HEK293T (cell line): ENCODE results near the gene TTLL11.
A peak's percentile ranks its signal among the peaks of the same experiment; 100 is the strongest.

Experiments
- CTCF ChIA-PET: fragments of 350-600 bp; formaldehyde crosslinking; extraction: SDS; loops from one replicate; lab custom pipeline; 2021; ENCODE audit warnings: antibody characterized with exemption, inconsistent platforms; lab: Yijun Ruan, JAX
- POLR2A ChIA-PET: fragments of 350-600 bp; formaldehyde crosslinking; extraction: SDS; loops from one replicate; lab custom pipeline; 2020; ENCODE audit warnings: antibody characterized with exemption, inconsistent platforms; lab: Yijun Ruan, JAX
- DNase-seq: peaks from one replicate; pipeline ENCODE4 v3.0.0; 2012; ENCODE audit warnings: mixed read lengths; ENCODE audit errors: extremely low spot score
- ARNT ChIP-seq: fragments of 450-650 bp; IDR thresholded peaks from 2 replicates; pipeline ENCODE4 v1.6.1; 2017; ENCODE audit warnings: mild to moderate bottlenecking
- BHLHE40 ChIP-seq: fragments of 450-650 bp; IDR thresholded peaks from 2 replicates; pipeline ENCODE4 v1.6.1; 2016; ENCODE audit warnings: mild to moderate bottlenecking, moderate library complexity, borderline replicate concordance
- CTBP1 ChIP-seq: fragments of 450-650 bp; IDR thresholded peaks from 2 replicates; pipeline ENCODE4 v1.6.1; 2016; ENCODE audit warnings: borderline replicate concordance
- ELF4 ChIP-seq: fragments of 450-650 bp; IDR thresholded peaks from 2 replicates; pipeline ENCODE4 v1.6.1; 2017; ENCODE audit warnings: antibody characterized with exemption
- FOXA1 ChIP-seq: fragments of 450-650 bp; IDR thresholded peaks from 2 replicates; pipeline ENCODE4 v1.6.1; 2016; ENCODE audit warnings: mild to moderate bottlenecking
- FOXK2 ChIP-seq: fragments of 450-650 bp; IDR thresholded peaks from 2 replicates; pipeline ENCODE4 v1.6.1; 2016; ENCODE audit warnings: mild to moderate bottlenecking
- FOXM1 ChIP-seq: fragments of 450-650 bp; IDR thresholded peaks from 2 replicates; pipeline ENCODE4 v1.6.1; 2017; ENCODE audit warnings: mild to moderate bottlenecking, borderline replicate concordance
- HDGF ChIP-seq: fragments of 450-650 bp; IDR thresholded peaks from 2 replicates; pipeline ENCODE4 v1.6.1; 2017; ENCODE audit warnings: antibody characterized with exemption, borderline replicate concordance
- L3MBTL2 ChIP-seq: fragments of 450-650 bp; conservative IDR thresholded peaks from 2 replicates; pipeline ENCODE4 v1.6.1; 2016; ENCODE audit warnings: mild to moderate bottlenecking
- LEF1 ChIP-seq: fragments of 450-650 bp; IDR thresholded peaks from 2 replicates; pipeline ENCODE4 v1.6.1; 2017; ENCODE audit warnings: mild to moderate bottlenecking, borderline replicate concordance
- NFRKB ChIP-seq: fragments of 450-650 bp; IDR thresholded peaks from 2 replicates; pipeline ENCODE4 v1.6.1; 2016; ENCODE audit warnings: mild to moderate bottlenecking, moderate library complexity
- SP1 ChIP-seq: fragments of 450-650 bp; IDR thresholded peaks from 2 replicates; pipeline ENCODE4 v1.6.1; 2017
- SUZ12 ChIP-seq: fragments of 450-650 bp; IDR thresholded peaks from 2 replicates; pipeline ENCODE4 v1.6.1; 2016; ENCODE audit warnings: mild to moderate bottlenecking
- TARDBP ChIP-seq: fragments of 450-650 bp; IDR thresholded peaks from 2 replicates; pipeline ENCODE4 v1.6.1; 2016
- ZNF384 ChIP-seq: fragments of 450-650 bp; IDR thresholded peaks from 2 replicates; pipeline ENCODE4 v1.6.1; 2016
- TF ChIP-seq, protein P1 (sequence below): fragments of 450-650 bp; IDR thresholded peaks from 2 replicates; pipeline ENCODE4 v1.6.1; 2016

TTLL11 gene

DNA sequence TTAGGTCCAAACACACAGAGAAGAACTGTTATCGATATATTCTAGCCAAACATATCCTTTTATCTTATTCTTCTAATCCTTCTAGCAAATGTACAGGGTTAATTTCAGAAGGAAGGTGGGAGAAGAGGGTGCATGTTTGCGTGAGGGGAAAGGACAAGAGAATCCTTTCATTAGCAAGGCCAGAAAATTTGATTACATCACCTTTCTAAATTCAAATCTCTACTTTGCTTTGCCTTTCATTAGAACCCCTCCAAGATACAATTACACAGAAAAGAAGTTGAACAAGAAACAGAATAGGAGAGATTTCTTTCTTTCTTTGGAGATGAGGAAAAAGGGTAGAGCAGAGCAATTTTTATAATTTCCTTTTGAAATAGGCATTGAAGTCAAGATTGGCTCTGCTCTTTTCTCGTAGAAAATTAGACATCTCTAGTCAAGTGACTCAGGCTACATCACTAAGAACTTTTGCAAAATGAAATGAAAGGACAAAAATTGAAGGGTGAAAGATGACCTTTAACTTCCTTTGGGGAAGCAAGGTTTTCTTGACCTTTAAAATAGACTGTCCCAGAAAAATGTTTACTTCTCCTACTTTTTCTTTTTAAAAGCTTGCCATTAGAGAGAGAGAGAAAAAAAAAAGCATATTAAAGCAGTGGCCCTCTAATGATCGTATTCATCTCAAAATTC lies 81.2 kb downstream of the TTLL11 start:
- ChIA-PET POLR2A (no interaction called here), CTCF (interaction anchor here (0.6 kb wide), 1 partner anchor 1388 kb away, joined by 3 read pairs; no protein-coding TSS in a partner anchor)
- TF ChIP-seq HDGF: no peak
- no peak for TF ChIP-seq SUZ12
- TF ChIP-seq SP1: no peak
- no peak for TF ChIP-seq FOXA1
- no peak for TF ChIP-seq TARDBP
- no peak for TF ChIP-seq LEF1
- TF ChIP-seq CTBP1: no peak
- DNase-seq: no peak

DNA sequence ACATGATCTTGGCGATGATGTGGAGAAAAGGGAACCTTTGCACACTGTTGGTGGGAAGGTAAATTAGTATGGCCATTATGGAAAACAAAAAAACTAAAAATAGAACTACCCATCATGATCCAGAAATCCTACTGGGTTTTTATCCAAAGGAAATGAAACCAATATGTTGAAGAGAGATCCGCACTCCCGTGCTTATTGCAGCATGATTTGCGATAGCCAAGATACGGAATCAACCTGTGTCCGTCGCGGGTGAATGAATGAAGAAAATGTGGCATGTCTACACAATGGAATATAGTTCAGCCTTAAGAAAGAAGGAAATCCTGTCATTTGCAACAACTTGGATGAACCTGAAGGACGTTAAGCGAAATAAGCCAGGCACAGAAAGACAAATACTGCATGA lies 84.5 kb downstream of the TTLL11 start:
- DNase-seq: no peak
- TF ChIP-seq FOXA1 (no peak), SUZ12 (no peak), LEF1 (no peak), TARDBP (no peak), L3MBTL2 (no peak), BHLHE40 (no peak), ZNF384 (no peak), ELF4 (no peak), HDGF (no peak), NFRKB (no peak), CTBP1 (no peak), FOXM1 (no peak), SP1 (no peak), FOXK2 (no peak), ARNT (no peak)
- TF ChIP-seq, protein P1, sequence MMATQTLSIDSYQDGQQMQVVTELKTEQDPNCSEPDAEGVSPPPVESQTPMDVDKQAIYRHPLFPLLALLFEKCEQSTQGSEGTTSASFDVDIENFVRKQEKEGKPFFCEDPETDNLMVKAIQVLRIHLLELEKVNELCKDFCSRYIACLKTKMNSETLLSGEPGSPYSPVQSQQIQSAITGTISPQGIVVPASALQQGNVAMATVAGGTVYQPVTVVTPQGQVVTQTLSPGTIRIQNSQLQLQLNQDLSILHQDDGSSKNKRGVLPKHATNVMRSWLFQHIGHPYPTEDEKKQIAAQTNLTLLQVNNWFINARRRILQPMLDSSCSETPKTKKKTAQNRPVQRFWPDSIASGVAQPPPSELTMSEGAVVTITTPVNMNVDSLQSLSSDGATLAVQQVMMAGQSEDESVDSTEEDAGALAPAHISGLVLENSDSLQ: no peak
- CTCF ChIA-PET: no interaction called here
- POLR2A ChIA-PET: no interaction called here

DNA sequence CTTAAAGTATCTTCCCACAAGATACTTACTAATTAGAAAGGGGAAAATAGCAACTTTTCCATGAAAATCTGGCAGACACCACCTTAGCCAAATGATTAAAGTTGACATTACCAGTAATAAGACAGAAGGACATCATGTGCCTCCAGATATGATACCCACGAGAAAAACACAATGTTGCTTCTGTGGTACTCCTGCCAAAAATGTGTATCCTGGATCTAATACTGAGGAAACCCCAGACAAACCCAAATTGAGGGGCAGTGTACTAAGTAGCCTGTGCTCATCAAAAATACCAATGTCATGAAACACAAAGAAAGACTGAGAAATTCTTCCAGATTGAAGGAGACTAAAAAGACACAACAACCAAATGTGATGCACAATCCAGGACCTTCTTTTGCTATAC lies 85.3 kb downstream of the TTLL11 start:
- POLR2A ChIA-PET: no interaction called here
- CTCF ChIA-PET: no interaction called here
- TF ChIP-seq, protein P1: no peak
- TF ChIP-seq ZNF384 (no peak), ARNT (no peak), CTBP1 (no peak), SP1 (no peak), FOXA1 (no peak), SUZ12 (no peak), BHLHE40 (no peak), NFRKB (no peak), FOXM1 (no peak), ELF4 (no peak), LEF1 (no peak)
- DNase-seq: no peak

DNA sequence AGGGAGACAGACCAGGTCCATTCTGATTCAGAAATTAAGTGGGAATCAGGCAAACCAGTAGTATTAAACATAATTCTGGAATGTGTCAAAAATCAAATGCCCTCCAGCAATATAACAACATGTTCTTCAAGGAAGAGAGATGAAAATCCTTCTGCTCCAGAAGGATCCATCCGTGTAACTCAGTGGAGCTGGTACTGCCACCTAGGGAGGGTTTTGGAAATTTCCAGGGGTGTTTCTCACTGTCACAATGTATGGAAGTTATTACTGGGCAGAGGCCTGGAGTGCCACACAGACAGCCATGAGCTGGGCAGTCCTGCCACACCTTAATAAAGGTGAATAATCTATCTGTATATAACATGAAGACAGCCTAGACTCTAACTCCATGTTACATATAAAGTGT lies 87.5 kb downstream of the TTLL11 start:
- CTCF ChIA-PET: interaction anchor here (1.5 kb wide), 1 partner anchor 318 kb away, joined by 4 read pairs; no protein-coding TSS in a partner anchor
- TF ChIP-seq ZNF384 (no peak), L3MBTL2 (no peak), CTBP1 (no peak), FOXA1 (no peak), TARDBP (no peak), FOXM1 (no peak), SUZ12 (no peak), SP1 (no peak), BHLHE40 (no peak), ARNT (no peak), LEF1 (no peak), ELF4 (no peak), HDGF (no peak), NFRKB (no peak), FOXK2 (no peak)
- TF ChIP-seq, protein P1: no peak
- peak; percentile 35 for DNase-seq
- POLR2A ChIA-PET: no interaction called here

DNA sequence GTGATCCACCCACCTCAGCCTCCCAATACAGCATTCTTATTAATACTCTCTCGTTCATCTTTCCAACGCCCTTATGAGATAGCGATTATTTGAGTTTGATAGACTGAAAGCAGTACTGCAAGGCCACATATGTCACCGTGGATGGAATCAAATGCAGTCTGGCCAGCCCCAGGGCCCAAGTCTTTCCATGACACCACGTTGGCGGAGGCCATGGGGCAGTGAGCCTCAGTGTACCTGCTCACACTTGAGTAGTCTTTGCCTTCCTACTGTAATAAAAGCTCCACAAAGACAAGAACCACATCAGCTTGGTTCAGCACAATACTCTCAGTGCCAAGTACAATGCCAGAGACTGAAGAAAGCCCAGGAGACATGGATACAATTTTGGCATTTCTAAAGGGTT lies 88.5 kb downstream of the TTLL11 start:
- ChIA-PET CTCF (no interaction called here), POLR2A (no interaction called here)
- no peak for DNase-seq
- TF ChIP-seq HDGF (no peak), L3MBTL2 (no peak), NFRKB (no peak), ELF4 (no peak), SUZ12 (no peak), ARNT (no peak), FOXA1 (no peak), ZNF384 (no peak), FOXK2 (no peak), LEF1 (no peak), FOXM1 (no peak), CTBP1 (no peak), SP1 (no peak), TARDBP (no peak), BHLHE40 (no peak)
- TF ChIP-seq, protein P1: no peak
